H9 (cell line): Measurements from ENCODE around the gene TPPP3. TPM values are rescaled to one million over a fixed set of nuclear protein-coding genes. Genes with fewer than 3 reads are reported as not detected.
"Not testable (repeated sequence)": the region's sequence is repeated elsewhere in the genome, so short reads cannot be mapped to it uniquely, and the experiment has no call there.

Experiments used
- DNase-seq: peaks from one replicate; pipeline ENCODE4 v3.0.0-alpha.2; 2017
- H2AFZ ChIP-seq: one replicate; pipeline ENCODE4 v1.6.1; 2013; ENCODE audit warnings: mild to moderate bottlenecking, low read length, control low read depth, moderate library complexity
- H2AK5ac ChIP-seq: 2 replicates; pipeline ENCODE4 v1.6.1; 2013; ENCODE audit warnings: low read length, control low read depth, mixed read lengths; ENCODE audit not compliant: insufficient read length
- H2BK120ac ChIP-seq: one replicate; pipeline ENCODE4 v1.6.1; 2013; ENCODE audit warnings: low read depth, mild to moderate bottlenecking, low read length, control low read depth, inconsistent platforms; ENCODE audit not compliant: poor library complexity, severe bottlenecking
- H2BK12ac ChIP-seq: 2 replicates; pipeline ENCODE4 v1.6.1; 2013; ENCODE audit warnings: low read length, control low read depth, mixed read lengths, low read depth; ENCODE audit not compliant: insufficient read length
- H2BK15ac ChIP-seq: 2 replicates; pipeline ENCODE4 v1.6.1; 2013; ENCODE audit warnings: low read depth, low read length, control low read depth
- H2BK20ac ChIP-seq: one replicate; pipeline ENCODE4 v1.6.1; 2013; ENCODE audit warnings: low read depth, mild to moderate bottlenecking, low read length, control low read depth, inconsistent platforms; ENCODE audit not compliant: poor library complexity, severe bottlenecking
- H2BK5ac ChIP-seq: 2 replicates; pipeline ENCODE4 v1.6.1; 2013; ENCODE audit warnings: low read length, control low read depth, mixed read lengths; ENCODE audit not compliant: insufficient read length
- H3K14ac ChIP-seq: 2 replicates; pipeline ENCODE4 v1.6.1; 2013; ENCODE audit warnings: low read length, control low read depth; ENCODE audit not compliant: insufficient read depth
- H3K18ac ChIP-seq: 2 replicates; pipeline ENCODE4 v1.6.1; 2013; ENCODE audit warnings: low read depth, mild to moderate bottlenecking, mixed read lengths, low read length, control low read depth; ENCODE audit not compliant: insufficient read length
- H3K23ac ChIP-seq: 2 replicates; pipeline ENCODE4 v1.6.1; 2013; ENCODE audit warnings: low read length, control low read depth, mixed read lengths, low read depth; ENCODE audit not compliant: insufficient read length
- H3K23me2 ChIP-seq: 2 replicates; pipeline ENCODE4 v1.6.1; 2013; ENCODE audit warnings: low read depth, mild to moderate bottlenecking, mixed read lengths, low read length, control low read depth; ENCODE audit not compliant: insufficient read length, poor library complexity, severe bottlenecking
- H3K27ac ChIP-seq: 2 replicates; pipeline ENCODE4 v1.5.1; 2013; ENCODE audit warnings: low read length, control low read depth, mixed read lengths, low read depth; ENCODE audit not compliant: insufficient read length
- H3K27me3 ChIP-seq: 2 replicates; pipeline ENCODE4 v1.6.1; 2013; ENCODE audit warnings: low read length, control low read depth, inconsistent platforms; ENCODE audit not compliant: insufficient read depth
- H3K4ac ChIP-seq: 2 replicates; pipeline ENCODE4 v1.6.1; 2013; ENCODE audit warnings: low read depth, mild to moderate bottlenecking, control low read depth, inconsistent platforms, low read length, moderate library complexity
- H3K4me1 ChIP-seq: 2 replicates; pipeline ENCODE4 v1.6.1; 2013; ENCODE audit warnings: low read length, control low read depth, inconsistent platforms; ENCODE audit not compliant: insufficient read depth
- H3K4me2 ChIP-seq: 2 replicates; pipeline ENCODE4 v1.6.1; 2013; ENCODE audit warnings: low read length, control low read depth, mixed read lengths; ENCODE audit not compliant: insufficient read length, insufficient read depth
- H3K56ac ChIP-seq: 2 replicates; pipeline ENCODE4 v1.6.1; 2013; ENCODE audit warnings: low read depth, mild to moderate bottlenecking, mixed read lengths, low read length, control low read depth; ENCODE audit not compliant: insufficient read length
- H3K79me1 ChIP-seq: 2 replicates; pipeline ENCODE4 v1.6.1; 2013; ENCODE audit warnings: low read depth, mild to moderate bottlenecking, moderate library complexity, low read length, control low read depth, inconsistent platforms; ENCODE audit not compliant: insufficient read depth, poor library complexity, severe bottlenecking
- H3K79me2 ChIP-seq: 2 replicates; pipeline ENCODE4 v1.6.1; 2013; ENCODE audit warnings: low read length, control low read depth, inconsistent platforms; ENCODE audit not compliant: insufficient read depth
- H3K9ac ChIP-seq: 2 replicates; pipeline ENCODE4 v1.6.1; 2013; ENCODE audit warnings: low read length, control low read depth, mixed read lengths; ENCODE audit not compliant: insufficient read length; ENCODE audit errors: extremely low read depth
- H3K9me3 ChIP-seq: one replicate; pipeline ENCODE4 v1.6.1; 2013; ENCODE audit warnings: low read depth, low read length, inconsistent platforms; ENCODE audit not compliant: control insufficient read depth
- H3T11ph ChIP-seq: one replicate; pipeline ENCODE4 v1.6.1; 2013; ENCODE audit warnings: mild to moderate bottlenecking, low read length, control low read depth, inconsistent platforms
- H4K20me1 ChIP-seq: one replicate; pipeline ENCODE4 v1.6.1; 2013; ENCODE audit not compliant: control insufficient read depth, insufficient read length, insufficient read depth
- H4K5ac ChIP-seq: 2 replicates; pipeline ENCODE4 v1.6.1; 2013; ENCODE audit warnings: low read depth, mild to moderate bottlenecking, mixed read lengths, low read length, control low read depth; ENCODE audit not compliant: insufficient read length
- H4K8ac ChIP-seq: replicated peaks from 2 replicates; pipeline ENCODE4 v1.6.1; 2013; ENCODE audit warnings: low read length, control low read depth, mixed read lengths, low read depth; ENCODE audit not compliant: insufficient read length
- H4K91ac ChIP-seq: 2 replicates; pipeline ENCODE4 v1.6.1; 2013; ENCODE audit warnings: low read depth, mild to moderate bottlenecking, moderate library complexity, mixed read lengths, low read length, control low read depth; ENCODE audit not compliant: insufficient read length
- H3K27ac Mint-ChIP-seq, 3 experiments: 2 replicates in 2 of 3; 3 replicates in 1 of 3; pipeline ENCODE4 v1.8.0; 2020 to 2021; ENCODE audit warnings: mixed read lengths in 3 of 3, mild to moderate bottlenecking in 1 of 3, moderate library complexity in 1 of 3
- H3K27me3 Mint-ChIP-seq: 2 replicates; pipeline ENCODE4 v1.8.0; 2021; ENCODE audit warnings: low read depth, mild to moderate bottlenecking, moderate library complexity, mixed read lengths
- H3K36me3 Mint-ChIP-seq, 3 experiments: 2 replicates in 2 of 3; 3 replicates in 1 of 3; pipeline ENCODE4 v1.8.0; 2020 to 2021; ENCODE audit warnings: low read depth in 3 of 3, mixed read lengths in 3 of 3; ENCODE audit not compliant: insufficient read depth in 1 of 3
- H3K4me1 Mint-ChIP-seq, 2 experiments: 2 replicates each; pipeline ENCODE4 v1.8.0; 2020; ENCODE audit warnings: mixed read lengths in 2 of 2
- H3K4me3 Mint-ChIP-seq, 2 experiments: 2 replicates in 1 of 2; 3 replicates in 1 of 2; pipeline ENCODE4 v1.8.0; 2020 to 2021; ENCODE audit warnings: mild to moderate bottlenecking in 2 of 2, mixed read lengths in 2 of 2, moderate library complexity in 1 of 2
- H3K9me3 Mint-ChIP-seq, 2 experiments: 2 replicates in 1 of 2; 3 replicates in 1 of 2; pipeline ENCODE4 v1.8.0; 2020; ENCODE audit warnings: mild to moderate bottlenecking in 2 of 2, mixed read lengths in 2 of 2, moderate library complexity in 1 of 2
- WGBS: extraction: QIAGEN DNeasy Blood & Tissue Kit; methylation state at CpG from one replicate; pipeline ENCODE4 v1.1.7; 2013; ENCODE audit warnings: missing lambda C conversion rate, low lambda C conversion rate, mixed read lengths; ENCODE audit not compliant: insufficient read length; ENCODE audit errors: extremely low coverage; 5-methylcytosine and 5-hydroxymethylcytosine counted together
- total RNA-seq: library from RNA; stranded (reverse); gene quantifications from 2 replicates; pipeline ENCODE4 v1.2.1, GENCODE V29; 2021
- TF ChIP-seq, protein P1 (sequence below): fragments of 200-600 bp; sonication (generic); conservative IDR thresholded peaks from 3 replicates; pipeline ENCODE4 v1.8.0; 2021; ENCODE audit warnings: antibody characterized with exemption, mild to moderate bottlenecking

TPPP3 gene
- total RNA-seq, 1 experiment from 2014 or later = 0.79 TPM

DNA sequence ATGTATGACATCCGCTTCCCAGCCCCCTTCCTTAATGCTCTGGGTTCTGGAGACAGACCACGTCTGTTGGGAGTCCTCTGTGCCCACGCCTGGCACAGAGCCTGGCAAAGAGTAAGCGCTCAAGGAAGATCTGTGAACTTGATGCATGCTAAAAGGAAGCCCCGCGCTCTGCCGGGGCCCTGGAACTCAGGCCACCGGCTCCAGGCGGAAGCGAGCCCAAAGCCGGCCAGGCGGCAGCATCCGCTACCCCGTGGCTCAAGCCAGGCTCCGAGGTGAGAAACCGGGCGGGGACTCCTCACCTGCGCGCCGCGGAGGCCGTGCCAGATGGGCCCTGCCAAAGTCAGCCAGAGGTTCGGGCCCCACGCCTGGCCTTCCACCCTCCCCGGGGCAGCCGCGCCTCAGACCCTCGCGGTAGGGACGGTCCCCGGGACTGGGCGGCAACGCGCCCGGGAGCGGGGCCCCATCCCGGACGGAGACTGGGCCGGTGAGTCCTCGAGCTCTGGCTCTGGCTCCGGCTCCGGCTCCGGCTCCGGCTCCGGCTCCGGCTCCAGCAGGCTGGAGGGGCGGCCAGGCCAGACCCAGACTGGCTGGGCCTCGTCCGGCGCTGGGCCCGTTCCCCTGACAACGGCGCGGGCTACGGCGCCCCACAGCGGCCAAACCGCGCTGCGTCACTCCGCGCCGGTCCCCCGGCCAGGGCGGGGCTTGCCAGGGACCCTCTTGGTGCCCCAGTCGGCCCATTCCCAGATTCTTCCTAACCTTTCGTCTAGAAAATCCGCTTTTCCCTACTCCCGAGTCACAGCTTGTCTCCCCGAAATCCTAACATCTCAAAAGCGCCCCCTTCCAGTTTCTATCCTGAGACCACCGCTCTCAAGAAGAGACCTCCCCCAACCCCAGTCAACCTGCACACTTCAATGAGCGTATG lies 22.8 kb upstream of the TPPP3 start, which contains the start of gene ZDHHC1:
Gene ZDHHC1 (minus strand): TSS at position 606 of the 922 bp plus-strand sequence. CDS start 8,702 bp downstream, outside the sequence.
- no peak within 1 kb of the TSS for H3K27ac Mint-ChIP-seq
- WGBS = no CpG with 5 or more reads among the region's 73 CpGs
- Histone ChIP-seq H3T11ph (no peak within 1 kb of the TSS), H2BK5ac (no peak within 1 kb of the TSS), H2AK5ac (no peak within 1 kb of the TSS), H3K56ac (no peak within 1 kb of the TSS), H2AFZ (peak within 1 kb of the TSS; percentile 57), H3K79me1 (no peaks in the 10 kb centered on the region), H4K20me1 (no peaks in the 10 kb centered on the region), H3K4me1 (peaks cover 6% of the 10 kb centered on the region; the same call in 1 of the 2 replicates), H2BK120ac (no peak within 1 kb of the TSS), H3K9me3 (no peaks in the 10 kb centered on the region), H4K8ac (no peak within 1 kb of the TSS), H3K14ac (peak within 1 kb of the TSS; percentile 67; the same call in 1 of the 2 replicates), H4K91ac (no peak within 1 kb of the TSS), H4K5ac (no peak within 1 kb of the TSS), H3K27ac (no peak within 1 kb of the TSS), H2BK20ac (no peak within 1 kb of the TSS), H3K9ac (peak within 1 kb of the TSS; percentile 74), H3K79me2 (no peaks in the 10 kb centered on the region), H3K4ac (no peak within 1 kb of the TSS), H3K23me2 (peaks cover 11% of the 10 kb centered on the region), H3K18ac (peak within 1 kb of the TSS; percentile 87), H2BK12ac (no peak within 1 kb of the TSS), H3K23ac (no peak within 1 kb of the TSS), H3K27me3 (no peaks in the 10 kb centered on the region), H3K4me2 (peak within 1 kb of the TSS; percentile 76), H2BK15ac (no peak within 1 kb of the TSS)
- TF ChIP-seq, protein P1, sequence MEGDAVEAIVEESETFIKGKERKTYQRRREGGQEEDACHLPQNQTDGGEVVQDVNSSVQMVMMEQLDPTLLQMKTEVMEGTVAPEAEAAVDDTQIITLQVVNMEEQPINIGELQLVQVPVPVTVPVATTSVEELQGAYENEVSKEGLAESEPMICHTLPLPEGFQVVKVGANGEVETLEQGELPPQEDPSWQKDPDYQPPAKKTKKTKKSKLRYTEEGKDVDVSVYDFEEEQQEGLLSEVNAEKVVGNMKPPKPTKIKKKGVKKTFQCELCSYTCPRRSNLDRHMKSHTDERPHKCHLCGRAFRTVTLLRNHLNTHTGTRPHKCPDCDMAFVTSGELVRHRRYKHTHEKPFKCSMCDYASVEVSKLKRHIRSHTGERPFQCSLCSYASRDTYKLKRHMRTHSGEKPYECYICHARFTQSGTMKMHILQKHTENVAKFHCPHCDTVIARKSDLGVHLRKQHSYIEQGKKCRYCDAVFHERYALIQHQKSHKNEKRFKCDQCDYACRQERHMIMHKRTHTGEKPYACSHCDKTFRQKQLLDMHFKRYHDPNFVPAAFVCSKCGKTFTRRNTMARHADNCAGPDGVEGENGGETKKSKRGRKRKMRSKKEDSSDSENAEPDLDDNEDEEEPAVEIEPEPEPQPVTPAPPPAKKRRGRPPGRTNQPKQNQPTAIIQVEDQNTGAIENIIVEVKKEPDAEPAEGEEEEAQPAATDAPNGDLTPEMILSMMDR = peak; percentile 64
- peak within 1 kb of the TSS; percentile 60 to 72 for H3K4me3 Mint-ChIP-seq
- peaks cover 6% of the 10 kb centered on the region for H3K27me3 Mint-ChIP-seq
- H3K36me3 Mint-ChIP-seq = peaks cover 0 to 4% (median 2%) of the 10 kb centered on the region in 3 experiments; a peak in 2 of 7 replicates
- DNase-seq = peak; percentile 80
- H3K9me3 Mint-ChIP-seq = peaks cover 2 to 5% of the 10 kb centered on the region in 2 experiments; a peak in 3 of 5 replicates
- H3K4me1 Mint-ChIP-seq = peaks cover 26 to 29% of the 10 kb centered on the region in 2 experiments

DNA sequence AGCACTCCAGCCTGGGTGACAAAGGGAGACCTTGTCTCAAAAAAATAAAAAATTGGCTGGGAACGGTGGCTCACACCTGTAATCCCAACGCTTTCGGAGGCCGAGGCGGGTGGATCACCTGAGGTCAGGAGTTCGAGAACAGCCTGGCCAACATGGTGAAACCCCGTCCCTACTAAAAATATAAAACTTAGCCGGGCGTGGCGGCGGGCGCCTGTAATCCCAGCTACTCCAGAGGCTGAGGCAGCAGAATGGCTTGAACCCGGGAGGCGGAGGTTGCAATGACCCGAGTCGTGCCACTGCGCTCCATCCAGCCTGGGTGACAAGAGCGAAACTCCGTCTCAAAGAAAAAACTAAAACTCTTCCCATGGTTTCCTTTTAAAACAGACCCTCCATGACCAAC lies 22.1 kb upstream of the TPPP3 start:
- H3K27ac Mint-ChIP-seq, H3K4ac ChIP-seq, H3K79me1 ChIP-seq, H3K27me3 Mint-ChIP-seq, H3K9me3 Mint-ChIP-seq, H2BK20ac ChIP-seq, H3K36me3 Mint-ChIP-seq, H4K20me1 ChIP-seq, H2AFZ ChIP-seq, H2AK5ac ChIP-seq, H4K91ac ChIP-seq, H2BK15ac ChIP-seq, H3K9me3 ChIP-seq, H3K27ac ChIP-seq, H4K8ac ChIP-seq, H2BK120ac ChIP-seq, H3K14ac ChIP-seq, H4K5ac ChIP-seq, H3T11ph ChIP-seq, DNase-seq, H3K23ac ChIP-seq, H3K18ac ChIP-seq, H3K56ac ChIP-seq, H3K27me3 ChIP-seq, H2BK12ac ChIP-seq, H3K4me1 ChIP-seq, H3K79me2 ChIP-seq, H2BK5ac ChIP-seq: not testable (repeated sequence)
- Mint-ChIP-seq H3K4me1 (peaks cover 22 to 25% of the 10 kb centered on the region in 2 experiments), H3K4me3 (peak overlapping the region; percentile 58 to 72)
- H3K9ac ChIP-seq = peak overlapping the region; percentile 74
- H3K23me2 ChIP-seq = peaks cover 11% of the 10 kb centered on the region
- no CpG with 5 or more reads among the region's 19 CpGs for WGBS
- H3K4me2 ChIP-seq = peak overlapping the region; percentile 76
